SU-DHL-6 (cell line): Measurements from ENCODE around the gene DIAPH3.

Source experiments
- CTCF ChIP-seq: fragments of 200-600 bp; sonication (generic); IDR thresholded peaks from one replicate; pipeline ENCODE4 v1.5.1; 2017; ENCODE audit warnings: antibody characterized with exemption, mild to moderate bottlenecking, low read length, moderate library complexity; ENCODE audit not compliant: insufficient read depth, poor library complexity, severe bottlenecking
- EZH2phosphoT487 ChIP-seq: fragments of 200-600 bp; sonication (generic), shearing (Covaris generic); conservative IDR thresholded peaks from 2 replicates; pipeline ENCODE4 v1.6.1; 2018; ENCODE audit warnings: mild to moderate bottlenecking, antibody characterized with exemption, low read length, moderate library complexity, mixed read lengths

- TF ChIP-seq CTCF, result no peak
- TF ChIP-seq EZH2phosphoT487, result no peak
These were observed 362.4 kb downstream of the DIAPH3 start for GRCh38 chr13:59801107-59801880.
